ENCODE data around the gene GPC6.
"Not testable (repeated sequence)": the region's sequence is repeated elsewhere in the genome, so short reads cannot be mapped to it uniquely, and the experiment has no call there.

GPC6 gene

DNA sequence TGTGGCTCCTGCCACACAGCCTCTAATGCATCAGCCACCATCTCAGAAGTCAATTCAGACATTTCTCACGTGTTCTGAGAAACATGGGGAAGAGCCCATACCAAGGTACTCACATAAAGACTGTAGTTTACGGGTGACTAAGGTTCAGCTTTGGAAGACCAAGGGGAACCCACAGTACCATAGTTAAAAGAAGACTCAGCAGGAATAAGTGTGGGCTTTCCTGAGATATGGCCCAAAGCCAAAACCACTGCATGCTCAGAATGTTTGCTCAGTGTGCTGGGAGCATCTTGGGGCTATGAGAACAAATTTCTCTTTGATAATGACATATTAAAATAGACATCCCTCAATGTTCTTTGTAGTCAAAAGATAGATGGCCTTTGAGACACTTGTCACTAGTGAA is 969.1 kb downstream of the GPC6 start:
- DNase-seq = peak; percentile 49

DNA sequence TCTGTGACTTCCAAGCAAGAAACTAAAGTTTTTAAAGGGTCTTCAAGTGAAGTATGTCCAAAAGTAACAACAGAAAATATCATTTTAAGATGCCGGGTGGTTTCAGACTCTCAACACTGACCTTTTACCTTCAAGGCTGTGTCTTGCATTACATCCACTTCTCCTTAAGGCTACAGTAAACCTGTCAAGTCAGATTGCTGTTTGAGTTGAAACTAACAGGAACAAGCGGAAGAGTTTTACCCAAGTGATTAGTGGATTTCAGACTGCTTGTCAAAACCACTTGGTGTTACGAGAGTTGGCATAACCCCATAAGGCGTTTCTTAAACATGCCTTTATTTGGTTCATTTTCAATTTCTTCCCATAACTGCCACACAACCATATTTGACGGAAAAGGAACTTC is 969.8 kb downstream of the GPC6 start:
- no peak for DNase-seq

GRCh38 chr13:94198681-94199080 is 972.1 kb downstream of the GPC6 start:
- DNase-seq = peak; percentile 76

DNA sequence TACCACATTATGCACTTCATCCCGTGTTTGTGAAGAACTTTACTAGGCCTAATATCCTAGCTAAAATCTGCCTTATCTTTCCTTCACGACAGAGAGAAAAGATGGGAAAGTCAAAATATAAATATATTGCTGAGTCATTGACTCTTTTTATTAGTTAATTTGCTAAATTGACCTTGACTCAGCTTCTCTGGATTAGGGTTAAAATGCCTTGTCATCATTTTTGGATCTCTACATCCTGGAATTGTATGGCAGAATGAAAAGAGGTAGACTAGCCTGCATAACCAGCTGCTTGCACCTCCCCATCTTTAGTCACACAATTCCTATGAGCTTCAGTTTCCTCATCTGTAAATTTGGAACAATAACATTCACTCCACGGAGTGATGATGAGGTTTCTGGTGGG is 972.5 kb downstream of the GPC6 start:
- DNase-seq = no peak

GRCh38 chr13:94201022-94201421 is 974.4 kb downstream of the GPC6 start:
- no peak for DNase-seq

- no peak for DNase-seq
These were observed 977.6 kb downstream of the GPC6 start for GRCh38 chr13:94204163-94204562.

DNA sequence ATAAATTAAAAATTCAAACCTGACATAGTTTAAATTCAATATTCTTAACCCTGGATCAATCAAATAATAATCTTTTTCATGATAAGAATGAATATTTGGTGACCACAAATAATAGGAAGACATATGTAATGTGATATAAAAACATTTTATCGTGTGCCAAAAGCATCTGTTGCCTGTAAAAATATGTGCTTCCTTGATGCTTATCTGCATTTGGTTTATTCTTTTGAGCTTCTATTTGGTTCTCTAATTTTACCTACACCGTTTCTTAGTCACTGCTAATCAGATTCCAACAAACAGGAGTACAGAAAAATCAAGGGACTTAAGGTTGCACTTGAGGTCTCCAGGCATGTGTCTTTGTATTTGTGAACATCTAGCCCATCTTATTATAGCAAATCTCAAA is 978.3 kb downstream of the GPC6 start:
- no peak for DNase-seq

GRCh38 chr13:94205896-94206295 is 979.3 kb downstream of the GPC6 start:
- DNase-seq = no peak

DNA sequence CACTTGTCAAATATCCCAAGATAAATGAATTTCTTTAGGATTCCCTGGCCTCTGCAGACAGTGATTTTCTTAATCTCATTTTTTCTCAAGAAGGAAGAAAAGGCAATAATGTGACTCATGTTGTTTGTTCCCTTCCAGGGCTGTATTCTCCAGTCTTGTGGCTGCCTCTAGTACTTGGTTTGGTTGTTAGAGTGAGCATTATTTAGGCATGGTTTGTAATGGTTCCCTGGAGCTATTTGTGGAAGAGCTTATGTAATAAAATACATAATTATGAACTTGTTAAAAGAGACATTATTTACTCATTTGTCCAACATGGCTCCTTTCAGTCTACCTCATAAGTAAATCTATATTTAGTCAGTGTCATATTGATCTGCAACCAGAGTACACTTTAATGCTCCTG is 982.5 kb downstream of the GPC6 start:
- peak; percentile 91 for DNase-seq

DNA sequence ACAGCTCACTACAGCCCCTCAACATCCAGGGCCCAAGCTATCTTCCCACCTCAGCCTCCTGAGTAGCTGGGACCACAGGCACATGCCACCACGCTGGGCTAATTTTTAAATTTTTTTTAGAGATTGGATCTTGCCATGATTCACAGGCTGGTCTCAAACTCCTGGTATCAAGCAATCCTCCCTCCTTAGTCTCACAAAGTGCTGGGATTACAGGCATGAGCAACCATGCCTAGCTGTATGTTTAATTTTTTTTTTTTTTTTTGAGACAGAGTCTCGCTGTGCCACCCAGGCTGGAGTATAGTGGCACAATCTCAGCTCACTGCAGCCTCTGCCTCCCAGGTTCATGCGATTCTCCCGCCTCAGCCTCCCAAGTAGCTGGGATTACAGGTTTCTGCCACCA is 983.3 kb downstream of the GPC6 start:
- not testable (repeated sequence) for DNase-seq

GRCh38 chr13:94210816-94211215 is 984.2 kb downstream of the GPC6 start:
- DNase-seq = peak; percentile 10

DNA sequence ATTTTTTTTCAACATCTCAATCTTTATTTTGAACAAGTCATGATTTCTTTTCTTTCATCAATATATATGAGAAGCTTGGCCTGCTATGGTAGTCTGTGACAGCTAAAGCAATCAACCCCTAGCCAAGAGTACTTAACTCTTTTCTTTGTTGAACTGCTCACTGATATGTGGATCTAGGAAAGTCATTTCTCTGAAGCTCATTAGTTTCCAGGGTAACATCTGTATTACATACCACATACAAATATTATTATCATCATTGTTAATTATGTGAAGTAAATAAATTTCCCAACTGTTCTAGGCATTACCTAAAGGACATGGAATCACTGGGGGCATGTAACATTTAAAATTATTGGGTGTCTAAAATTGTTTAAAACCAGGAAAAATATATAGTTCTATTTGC is 985.6 kb downstream of the GPC6 start:
- peak; percentile 13 for DNase-seq

DNA sequence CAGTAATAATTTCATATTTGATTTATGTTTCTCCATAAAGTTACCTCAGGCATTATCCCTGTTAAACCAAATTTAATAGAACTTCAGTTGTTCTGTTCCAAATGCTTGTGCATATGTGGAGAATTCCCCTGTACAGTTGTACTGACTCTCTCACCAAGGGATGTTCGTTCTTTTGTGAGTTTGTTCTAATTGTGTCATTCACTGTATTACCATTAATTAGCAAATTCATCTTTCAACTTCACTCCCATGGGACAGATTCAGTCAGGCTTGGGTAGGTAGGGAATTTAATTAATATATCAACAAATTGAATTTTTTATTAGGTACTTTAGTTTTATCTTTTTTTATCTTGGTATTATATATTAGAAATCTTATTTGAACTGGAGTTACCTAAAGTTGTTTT is 987.5 kb downstream of the GPC6 start:
- DNase-seq = no peak

- DNase-seq = no peak
These were observed 988.4 kb downstream of the GPC6 start for GRCh38 chr13:94214975-94215374.

DNA sequence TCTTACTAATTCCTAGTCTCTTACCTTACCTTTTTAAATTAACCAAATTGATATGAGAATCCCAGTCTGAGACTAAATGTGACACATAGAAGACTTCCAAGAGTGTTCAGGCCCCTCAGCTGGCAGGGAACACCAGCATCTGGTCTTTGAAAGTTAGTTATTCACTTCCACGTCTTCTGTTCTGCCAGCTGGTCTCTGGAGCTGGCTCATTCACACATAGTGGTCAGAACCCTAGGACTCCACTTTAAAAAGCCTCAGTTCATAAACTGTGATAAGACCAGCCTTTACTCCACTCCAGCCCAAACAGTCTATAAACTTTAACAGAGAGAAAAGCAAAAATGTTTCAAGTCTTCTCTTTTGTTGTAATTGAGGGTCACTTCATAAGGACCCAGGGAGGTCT is 989.9 kb downstream of the GPC6 start:
- DNase-seq = no peak

- DNase-seq = no peak
These were observed 990.8 kb downstream of the GPC6 start for GRCh38 chr13:94217370-94217769.

DNA sequence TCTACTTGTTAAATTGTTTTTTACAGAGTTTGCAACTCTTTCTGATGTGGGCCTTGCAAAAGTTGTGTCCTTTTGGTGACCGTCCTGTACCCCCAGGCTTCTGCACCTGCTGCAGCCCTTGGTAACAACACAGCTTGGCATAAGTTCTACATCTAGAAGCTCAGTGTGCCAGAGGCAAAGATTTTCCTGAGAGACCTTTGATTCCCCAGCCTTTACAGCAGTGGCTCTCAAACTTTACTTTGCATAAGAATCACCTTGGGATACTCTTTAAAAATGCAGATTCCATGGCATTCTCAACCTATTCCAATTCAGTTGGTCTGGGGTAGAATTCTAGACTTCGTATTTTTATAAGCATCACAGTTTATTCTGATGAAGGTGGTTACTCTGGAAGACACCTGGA is 991.9 kb downstream of the GPC6 start:
- no peak for DNase-seq

GRCh38 chr13:94218951-94219350 is 992.3 kb downstream of the GPC6 start:
- no peak for DNase-seq

GRCh38 chr13:94224670-94225069 is 998.1 kb downstream of the GPC6 start:
- DNase-seq = peak; percentile 14

- no peak for DNase-seq
These were observed 1000.8 kb downstream of the GPC6 start for GRCh38 chr13:94227255-94227879.

GRCh38 chr13:94228763-94229162 is 1002.2 kb downstream of the GPC6 start:
- DNase-seq = no peak

DNA sequence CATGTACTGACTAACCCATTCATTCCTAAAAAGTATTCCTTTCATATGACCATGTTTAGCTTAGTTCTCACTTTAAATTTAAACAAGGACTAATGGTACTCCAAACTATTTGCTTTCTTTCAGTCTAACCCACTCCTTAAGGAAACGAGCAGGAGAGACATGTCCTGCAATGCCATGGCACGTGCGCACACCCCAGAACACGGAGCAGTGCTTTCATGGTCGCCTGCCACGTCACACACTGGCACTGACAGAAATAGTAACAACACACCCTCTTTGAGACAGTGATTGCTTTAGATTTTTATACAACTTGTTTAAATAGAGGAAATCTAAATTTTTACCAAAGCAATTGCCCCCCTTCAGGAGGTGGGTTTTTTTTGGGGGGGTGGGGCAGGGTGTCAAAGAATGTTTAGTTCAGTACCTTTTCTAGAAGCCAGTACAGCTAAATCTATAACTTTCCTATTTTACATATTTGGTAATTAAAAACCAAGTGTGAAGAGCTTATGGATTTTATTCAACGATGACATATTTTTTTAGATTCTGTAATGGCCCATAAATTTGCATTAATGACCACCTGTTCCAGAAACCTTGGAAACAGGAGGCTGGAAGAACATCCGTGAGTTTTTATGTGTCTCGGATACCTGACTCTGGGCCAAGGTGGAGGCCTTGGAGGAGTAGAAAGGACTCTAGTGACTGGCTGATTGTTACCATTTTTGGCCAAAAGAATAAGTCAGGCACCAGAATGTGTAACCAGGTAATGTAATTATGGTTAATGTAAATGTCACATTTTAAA is 1005.7 kb downstream of the GPC6 start:
- no peak for DNase-seq

DNA sequence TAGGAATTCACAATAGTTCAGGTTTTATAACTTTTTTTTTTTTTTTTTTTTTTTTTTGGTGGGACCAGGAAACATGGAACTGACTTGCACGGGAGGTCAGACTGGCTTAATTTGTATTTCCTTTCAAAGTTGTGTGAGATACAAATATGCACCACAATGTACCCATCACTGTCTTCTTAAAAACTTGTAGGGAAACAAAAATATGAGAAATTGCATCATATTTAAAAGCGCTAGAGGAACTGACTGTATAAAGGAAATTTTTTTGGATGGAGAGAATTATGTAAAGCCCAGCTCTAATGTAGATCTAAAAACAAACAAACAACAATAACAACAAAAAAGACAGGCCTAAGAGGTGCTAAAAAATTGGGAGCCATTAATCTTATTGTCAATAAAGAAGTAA is 1006.3 kb downstream of the GPC6 start:
- DNase-seq = no peak

- no peak for DNase-seq
These were observed 1006.8 kb downstream of the GPC6 start for GRCh38 chr13:94233401-94233800.

GRCh38 chr13:94233837-94234236 is 1007.2 kb downstream of the GPC6 start:
- no peak for DNase-seq
